HG02571 (cell line): ENCODE measurements around the gene NUAK1.
"Not testable (repeated sequence)": the region's sequence is repeated elsewhere in the genome, so short reads cannot be mapped to it uniquely, and the experiment has no call there.

Experiments
- ATAC-seq: cut with Tn5 transposase; IDR thresholded peaks from one replicate; pipeline ENCODE4 v1.9.1; 2021; ENCODE audit warnings: mild to moderate bottlenecking, moderate library complexity; ENCODE audit not compliant: unreplicated experiment

Gene NUAK1

DNA sequence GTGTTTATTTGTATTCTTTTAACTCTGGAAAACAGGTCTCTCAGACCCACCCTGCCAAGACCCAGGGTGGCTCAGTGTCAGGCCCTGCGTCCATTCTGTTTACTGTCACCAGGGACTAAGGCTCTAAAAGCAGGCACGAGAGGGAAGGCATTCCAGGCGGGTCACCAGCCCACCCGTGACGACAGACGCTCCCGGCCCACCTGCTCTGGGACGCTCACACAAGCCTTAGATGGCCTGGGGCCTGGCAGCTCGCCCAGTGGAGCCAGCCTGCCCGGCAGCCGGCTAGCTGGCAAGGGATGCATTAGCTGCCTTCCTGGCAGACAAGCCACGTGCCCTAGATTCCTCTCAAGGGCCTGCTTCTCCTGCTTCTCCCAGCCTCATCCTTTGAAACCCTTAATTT is 9.2 kb upstream of the NUAK1 start:
- ATAC-seq, result no peak

DNA sequence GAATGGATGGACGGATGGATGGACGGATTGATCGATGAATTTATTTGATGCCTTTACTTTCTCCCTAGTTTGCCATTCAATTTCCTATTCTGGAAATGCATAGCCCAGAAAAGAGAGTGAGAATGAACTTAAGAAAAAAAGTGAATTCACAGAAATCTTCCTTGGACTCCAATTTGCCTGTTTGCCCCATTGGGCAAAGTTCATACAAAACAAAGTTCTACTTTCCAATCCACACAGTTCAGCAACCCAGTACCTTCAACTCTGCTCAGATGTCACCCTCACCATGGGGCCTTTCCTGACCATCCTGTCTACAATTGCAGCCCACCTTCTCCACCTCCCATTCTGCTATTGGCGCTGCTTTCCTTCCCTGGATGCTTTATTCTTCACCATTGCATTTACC is 8.2 kb upstream of the NUAK1 start:
- ATAC-seq, result no peak

DNA sequence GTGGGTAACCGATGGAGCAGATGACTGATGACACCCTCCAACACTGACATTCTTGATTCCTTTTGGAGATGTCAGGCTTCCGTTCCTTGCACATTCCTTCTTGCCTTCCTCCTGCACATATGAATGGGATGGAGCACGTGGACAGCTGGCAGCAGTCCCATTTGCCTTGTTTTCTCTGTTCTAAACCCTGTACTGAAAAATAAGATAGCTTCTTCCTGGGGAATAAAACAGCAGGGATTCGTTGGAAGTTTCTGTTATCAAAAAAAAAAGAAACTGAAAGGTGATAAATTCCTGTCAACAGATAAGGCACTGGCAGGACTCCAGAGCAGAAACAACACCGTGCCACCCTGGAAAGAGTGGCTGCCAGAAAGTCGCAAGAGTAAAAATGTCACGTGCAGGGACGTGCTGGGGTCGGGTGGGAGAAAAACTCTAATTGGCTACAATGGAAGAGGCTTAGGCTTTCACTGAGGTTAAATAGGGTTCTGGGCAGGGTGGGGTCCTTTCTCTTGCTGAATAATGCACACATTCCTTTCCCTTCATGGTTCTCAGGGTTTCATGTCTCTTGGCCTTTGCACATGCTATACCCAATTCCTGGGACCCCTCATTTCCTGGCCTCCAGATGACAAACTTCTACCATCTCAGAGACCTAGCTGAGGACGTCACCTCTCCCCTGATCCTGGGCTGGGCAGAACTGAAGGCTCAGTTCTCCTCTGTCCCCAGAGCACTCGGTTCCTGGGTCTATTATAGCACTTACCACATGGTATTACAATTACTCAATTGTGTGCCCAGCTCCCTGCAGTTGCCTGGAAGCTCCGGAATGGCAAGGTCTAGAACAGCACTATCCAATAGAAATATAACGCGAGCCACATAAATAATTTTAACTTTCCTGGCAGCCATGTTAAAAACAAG is 7.0 kb upstream of the NUAK1 start:
- ATAC-seq, result no peak

DNA sequence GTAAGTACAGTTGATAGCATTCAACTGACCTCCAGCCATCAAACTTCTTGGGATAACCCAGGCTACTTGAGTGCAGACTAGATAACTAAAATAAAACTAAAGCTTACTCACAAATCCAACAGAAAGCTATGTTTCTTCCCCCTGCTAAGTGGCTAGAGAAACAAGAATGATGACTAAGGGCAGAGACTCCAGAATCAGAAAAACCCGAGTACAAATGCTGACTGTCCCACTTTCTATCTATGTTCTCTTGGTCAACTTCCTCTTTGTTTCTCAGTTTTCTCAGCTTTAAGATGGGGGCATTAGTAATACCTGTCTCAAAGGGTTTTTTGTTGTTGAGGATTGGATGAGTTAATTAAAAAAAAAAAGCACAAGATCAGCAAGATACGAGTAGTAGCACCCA is 6.1 kb upstream of the NUAK1 start:
- no peak for ATAC-seq

DNA sequence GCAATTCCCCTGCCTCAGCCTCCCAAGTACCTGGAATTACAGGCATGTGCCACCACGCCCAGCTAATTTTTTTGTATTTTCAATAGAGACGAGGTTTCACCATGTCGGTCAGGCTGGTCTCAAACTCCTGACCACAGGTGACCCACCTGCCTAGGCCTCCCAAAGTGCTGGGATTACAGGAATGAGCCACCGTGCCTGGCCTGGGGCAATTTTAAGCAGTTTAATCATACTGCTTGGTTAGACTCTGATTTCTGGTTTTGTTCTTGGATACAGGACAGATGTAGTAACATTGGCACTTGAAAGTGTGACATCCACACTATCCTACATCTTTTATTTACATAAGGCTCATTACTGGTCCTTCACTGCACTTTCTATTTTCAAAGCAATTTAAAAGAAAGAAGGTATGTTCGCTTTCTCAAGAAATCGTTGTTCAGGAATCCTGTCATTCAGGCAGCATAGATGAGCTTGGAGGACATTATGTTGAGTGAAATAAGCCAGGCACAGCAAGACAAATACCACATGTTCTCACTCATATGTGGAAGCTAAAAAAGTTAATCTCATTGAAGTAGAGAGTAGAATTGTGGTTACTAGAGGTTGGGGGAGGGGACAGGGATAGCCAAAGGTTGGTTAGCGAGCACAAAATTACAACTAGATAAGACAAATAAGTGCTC is 4.0 kb upstream of the NUAK1 start:
- ATAC-seq, result no peak

DNA sequence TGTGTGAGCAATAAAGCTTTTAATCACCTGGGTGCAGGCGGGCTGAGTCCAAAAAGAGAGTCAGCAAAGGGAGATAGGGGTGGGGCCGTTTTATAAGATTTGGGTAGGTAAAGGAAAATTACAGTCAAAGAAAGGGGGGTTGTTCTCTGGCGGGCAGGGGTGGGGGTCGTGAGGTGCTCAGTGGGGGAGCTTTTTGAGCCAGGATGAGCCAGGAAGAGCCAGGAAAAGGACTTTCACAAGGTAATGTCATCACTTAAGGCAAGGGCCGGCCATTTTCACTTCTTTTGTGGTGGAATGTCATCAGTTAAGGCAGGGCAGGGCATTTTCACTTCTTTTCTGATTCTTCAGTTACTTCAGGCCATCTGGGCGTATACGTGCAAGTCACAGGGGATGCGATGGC is 3.2 kb upstream of the NUAK1 start:
- not testable (repeated sequence) for ATAC-seq

DNA sequence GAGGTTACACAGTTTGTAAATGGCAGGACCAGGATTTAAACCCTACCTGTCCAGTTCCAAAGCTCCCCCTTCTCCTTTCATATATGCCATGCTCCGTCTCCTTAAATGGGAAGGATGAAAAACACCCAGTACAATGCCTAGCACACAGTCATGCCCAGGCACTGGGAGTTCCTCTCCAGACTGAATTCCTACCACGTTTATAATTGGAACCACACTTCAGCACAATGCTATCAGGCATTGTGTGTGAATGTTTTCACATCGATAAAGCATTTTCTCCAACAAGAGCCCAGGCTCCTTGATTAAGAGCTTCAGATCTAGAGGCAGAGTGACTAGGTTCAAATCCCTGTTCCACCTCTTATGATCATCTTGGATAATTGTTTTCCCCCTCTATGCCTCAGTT is 2.7 kb upstream of the NUAK1 start:
- no peak for ATAC-seq

DNA sequence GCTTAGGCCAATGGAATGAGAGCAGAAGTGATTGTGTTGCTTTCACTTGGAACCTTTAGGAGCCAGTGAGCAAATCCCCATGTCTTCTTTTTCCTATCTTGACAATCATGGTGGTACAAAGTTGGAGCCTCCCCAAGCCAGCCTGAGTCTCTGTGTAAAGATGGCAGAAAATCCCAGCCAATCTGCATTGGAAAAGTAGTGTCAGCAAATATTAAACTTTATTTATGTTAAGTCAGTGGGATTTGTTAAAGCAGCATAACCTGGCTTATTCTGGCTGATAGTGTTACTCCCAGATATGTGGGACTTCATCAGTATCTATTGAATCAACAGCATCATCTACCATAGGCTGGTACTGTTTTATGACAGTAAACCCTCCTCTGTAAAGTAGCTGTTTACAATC is 2.2 kb upstream of the NUAK1 start:
- ATAC-seq, result no peak

DNA sequence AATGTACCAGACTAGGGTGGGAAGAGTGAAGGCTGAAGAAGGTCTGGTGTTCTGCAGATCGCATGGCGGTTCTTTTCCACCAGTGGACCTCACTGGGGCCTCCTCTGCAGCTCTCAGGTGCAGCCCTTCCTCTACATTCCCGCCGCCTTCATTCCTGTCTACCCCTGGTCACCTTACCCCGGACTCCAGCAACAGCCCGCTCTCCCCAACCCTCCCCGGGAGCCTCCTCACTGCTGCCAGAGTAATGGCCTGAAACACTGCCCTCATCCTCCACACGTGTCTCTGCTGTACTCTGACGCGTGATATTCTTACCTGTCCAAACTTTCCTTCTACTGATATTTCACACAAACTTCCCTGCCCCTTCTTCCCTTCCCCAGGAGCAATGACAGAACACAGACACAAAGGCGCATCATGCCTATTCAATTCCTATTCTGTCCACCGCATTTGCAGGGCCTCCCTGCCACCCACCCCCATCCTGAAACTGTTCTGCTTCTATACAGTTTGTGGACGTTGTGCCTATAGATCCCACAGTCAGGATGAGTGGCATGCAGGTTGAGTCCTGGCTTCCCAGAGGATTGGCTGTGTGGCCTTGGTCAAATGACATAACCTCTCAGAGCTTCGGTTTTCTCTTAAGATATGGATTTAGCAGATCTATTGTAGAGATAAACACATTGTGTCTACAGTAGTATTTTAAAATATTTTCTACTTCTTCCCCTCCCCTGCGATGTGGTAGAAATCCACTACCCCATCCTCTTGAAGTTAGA is 1.7 kb upstream of the NUAK1 start:
- no peak for ATAC-seq

DNA sequence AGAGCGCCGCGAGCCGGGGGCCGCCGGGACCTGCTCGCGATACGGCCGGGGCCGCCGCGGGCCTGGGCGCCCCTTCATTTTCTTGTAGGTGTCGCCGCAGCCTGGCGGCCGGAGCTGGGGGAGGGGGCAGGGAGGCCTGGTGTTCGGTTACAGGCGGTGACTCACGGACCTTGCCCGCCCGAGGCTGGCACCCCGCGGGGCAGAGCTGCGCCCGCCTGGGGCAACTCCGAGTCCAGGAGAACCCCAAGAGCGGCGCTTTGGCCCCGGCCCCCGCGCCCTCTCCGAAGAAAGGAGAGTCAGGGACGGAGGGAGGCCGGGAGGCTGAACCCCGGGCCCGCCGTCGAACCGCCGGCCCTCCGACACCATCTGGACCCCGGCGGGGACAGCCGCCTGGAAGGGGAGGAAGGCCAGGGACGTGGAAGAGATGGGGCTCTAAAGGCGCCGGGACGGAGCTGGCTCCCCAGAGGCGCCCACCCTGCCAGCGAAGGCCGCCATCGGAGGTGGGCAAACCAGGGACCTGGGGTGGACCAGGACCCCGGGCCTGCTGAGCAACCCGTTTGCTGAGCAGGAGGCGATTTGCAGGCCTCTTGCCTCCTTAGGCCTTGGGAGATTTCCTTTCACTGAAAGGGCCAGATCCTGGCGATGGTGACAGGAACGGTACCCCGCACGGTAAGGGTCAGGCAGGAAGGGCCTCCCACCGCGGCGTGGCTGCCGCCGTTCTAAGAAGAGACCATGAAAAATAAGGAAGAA is 843 bp upstream of the NUAK1 start:
- no peak for ATAC-seq

DNA sequence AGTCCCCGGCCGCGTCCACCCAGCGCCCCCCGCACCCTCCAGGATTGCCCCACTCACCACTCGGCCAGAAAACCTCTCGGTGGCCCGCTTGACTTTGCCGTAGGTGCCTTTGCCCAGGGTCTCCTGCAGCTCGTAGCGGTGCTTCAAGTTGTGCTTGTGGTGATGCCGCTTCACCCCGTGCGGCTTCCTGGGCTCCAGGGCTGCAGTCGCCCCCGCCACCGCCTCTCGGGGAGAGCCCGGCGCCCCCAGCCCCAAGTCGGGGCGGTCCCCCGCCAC is 459 bp downstream of the NUAK1 start:
- no peak for ATAC-seq

DNA sequence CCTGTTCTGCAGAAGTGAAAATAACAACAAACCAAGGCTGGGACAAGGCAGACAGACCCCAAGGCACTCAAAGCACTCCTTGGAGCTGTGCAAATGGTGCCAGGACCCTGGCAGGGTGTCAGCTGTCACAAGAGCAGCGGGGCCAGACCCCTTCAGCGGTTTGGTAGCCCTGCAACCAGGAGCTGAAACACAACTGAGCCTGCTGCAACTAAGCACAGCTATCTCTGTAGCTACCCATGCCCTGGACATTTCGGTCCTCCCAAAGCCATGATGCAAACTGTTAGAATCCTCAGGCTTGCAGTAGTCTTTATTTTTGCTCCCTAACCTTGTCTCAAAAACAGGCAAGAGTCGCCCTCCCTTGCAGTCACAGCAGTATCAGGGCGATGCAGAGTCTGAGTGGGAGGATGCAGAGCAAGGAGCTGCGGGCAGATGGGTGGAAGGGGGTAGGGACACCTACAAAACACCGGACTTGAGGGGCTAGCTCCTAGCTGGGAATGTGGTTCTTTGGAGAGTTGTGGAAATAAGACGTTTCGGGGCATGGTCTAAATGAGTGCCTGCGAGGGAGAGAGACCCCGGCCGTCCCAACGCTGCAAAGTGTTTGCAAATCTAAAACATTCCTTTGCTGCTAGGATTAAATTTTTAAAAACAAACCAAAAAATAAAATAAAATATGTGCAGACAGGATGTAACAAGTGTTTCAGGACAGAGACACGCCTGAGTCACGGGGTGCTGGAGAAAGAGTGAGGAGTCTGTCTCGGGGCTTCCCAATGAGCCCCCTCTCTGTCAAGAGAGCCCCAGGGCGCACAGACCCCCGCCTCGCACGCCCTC is 1.0 kb downstream of the NUAK1 start:
- ATAC-seq, result no peak

DNA sequence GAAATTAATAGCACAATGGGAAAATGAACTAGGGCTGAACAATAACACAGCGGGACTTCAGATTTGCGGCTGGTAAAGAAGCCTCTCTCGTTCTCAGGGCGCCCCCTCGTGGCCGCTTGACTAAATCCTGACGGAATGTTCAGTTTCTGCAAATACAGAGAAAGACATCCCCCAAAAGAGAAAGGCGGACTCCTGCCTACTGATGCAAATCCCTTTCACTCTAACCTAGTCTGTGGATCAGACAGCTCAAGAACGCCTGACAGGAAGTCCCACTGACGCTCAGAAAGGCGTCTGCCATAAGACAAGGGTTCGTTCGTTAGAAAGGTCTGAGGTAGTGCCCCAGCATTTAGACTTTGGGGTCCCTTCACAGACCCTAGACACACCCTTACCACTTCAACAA is 2.5 kb downstream of the NUAK1 start:
- ATAC-seq, result no peak

DNA sequence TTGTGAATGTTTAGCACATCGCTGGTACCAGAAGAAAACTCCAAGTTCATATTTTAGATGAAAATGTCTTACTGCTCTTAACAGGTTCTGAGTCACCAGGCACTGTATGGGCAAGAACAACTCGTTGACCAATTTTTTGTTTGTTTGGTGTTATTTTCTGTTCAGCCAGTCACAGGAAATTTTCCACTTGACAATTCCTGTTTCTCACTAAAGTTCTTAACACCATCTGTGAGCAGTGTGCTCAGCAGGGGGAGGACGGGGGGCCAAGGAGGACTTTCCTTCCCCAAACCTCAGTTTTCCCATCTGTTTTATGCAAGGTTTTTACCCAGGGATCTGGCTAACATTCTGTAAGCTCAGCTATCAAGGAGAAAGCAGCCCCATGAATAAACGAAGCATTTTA is 3.0 kb downstream of the NUAK1 start:
- ATAC-seq, result no peak

DNA sequence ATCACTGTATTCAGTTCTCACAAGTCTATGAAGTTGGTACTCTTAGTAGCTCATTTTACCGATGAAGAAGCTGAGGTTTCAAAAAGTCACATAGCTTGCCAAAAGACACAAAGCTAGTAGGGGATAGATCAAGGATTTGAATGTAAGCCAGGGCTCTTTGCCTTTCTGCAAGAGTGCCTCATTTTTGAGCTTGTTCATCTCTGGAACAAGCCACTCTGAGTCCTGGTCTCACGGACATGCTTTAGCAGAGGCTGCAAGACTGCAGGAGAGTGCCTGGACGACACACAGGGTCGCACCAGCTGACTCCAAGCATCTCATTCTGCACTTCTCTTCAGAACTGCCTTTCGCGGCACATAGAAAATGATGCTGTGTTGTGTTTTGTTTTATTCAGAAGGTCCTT is 3.7 kb downstream of the NUAK1 start:
- no peak for ATAC-seq

DNA sequence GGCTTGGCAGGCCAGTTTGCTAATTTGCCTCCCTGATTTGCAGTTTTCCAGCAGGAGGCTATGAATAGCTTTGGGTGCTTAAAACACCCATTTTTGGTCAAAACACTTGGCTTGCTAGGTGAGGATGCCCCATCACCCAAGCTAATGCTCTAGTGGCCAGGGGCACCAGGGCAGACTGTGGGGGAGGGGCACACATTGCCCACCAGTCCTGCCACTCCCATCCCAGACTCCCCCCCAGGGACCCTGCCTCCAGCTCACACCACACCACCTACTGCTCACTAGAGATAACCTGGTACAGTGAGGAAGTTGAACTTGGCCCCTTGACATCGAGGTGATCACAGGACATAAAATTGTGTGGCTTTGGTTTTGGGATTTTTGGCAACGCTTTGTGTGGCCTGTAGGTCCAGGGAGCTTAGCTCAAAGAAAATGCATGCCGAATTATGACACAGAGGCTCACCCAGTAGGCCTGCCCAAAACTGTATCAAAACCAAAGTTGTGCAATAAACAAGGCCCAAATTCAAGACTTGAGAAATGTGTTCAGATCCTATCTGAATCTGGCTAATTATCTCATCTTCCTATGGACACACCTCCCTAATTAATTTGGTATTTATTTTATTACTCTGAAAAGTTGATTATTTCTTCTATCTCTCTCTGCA is 4.3 kb downstream of the NUAK1 start:
- no peak for ATAC-seq

DNA sequence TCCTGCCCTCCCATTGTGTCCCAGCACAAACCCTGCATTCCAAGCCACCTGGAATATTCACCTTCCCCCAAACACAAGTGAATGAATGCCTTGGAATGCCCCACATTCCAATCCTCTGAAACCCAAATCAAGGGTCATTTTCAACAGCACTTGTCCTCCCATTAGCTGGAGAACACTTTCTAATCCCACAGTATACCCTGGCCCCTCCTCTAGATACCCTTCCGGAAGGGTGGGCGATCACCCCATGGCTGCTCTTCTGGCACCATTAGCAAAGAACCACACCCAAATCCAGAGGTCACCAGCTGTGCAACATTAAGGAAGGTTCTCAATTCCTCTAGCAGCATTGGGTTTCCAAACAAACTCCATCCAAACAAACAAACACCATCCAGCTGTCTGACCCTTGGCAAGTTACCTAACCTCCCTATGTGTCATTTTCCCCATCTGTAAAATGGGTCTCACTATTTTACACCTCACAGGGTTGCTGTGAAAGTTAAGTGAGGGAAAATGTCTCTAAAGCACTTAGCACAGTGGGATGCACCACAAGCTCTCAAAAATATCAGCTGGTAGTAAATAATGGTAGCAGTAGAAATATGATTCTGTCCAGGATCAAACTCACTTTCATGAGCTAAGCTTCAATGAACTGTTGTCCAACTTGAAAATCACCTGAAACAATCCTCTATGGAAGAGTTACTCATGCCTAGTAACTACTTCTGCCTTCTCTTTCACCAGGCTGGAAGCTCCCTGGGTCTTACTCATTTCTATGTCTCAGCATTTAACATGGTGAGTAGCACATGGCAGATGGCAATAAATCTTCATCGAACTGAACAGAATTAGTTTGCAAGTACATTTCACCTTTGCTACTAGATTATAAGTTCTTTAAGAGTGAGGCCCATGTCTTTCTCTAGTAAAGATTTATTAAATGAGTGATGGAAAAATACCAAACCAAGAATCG is 5.3 kb downstream of the NUAK1 start:
- no peak for ATAC-seq

DNA sequence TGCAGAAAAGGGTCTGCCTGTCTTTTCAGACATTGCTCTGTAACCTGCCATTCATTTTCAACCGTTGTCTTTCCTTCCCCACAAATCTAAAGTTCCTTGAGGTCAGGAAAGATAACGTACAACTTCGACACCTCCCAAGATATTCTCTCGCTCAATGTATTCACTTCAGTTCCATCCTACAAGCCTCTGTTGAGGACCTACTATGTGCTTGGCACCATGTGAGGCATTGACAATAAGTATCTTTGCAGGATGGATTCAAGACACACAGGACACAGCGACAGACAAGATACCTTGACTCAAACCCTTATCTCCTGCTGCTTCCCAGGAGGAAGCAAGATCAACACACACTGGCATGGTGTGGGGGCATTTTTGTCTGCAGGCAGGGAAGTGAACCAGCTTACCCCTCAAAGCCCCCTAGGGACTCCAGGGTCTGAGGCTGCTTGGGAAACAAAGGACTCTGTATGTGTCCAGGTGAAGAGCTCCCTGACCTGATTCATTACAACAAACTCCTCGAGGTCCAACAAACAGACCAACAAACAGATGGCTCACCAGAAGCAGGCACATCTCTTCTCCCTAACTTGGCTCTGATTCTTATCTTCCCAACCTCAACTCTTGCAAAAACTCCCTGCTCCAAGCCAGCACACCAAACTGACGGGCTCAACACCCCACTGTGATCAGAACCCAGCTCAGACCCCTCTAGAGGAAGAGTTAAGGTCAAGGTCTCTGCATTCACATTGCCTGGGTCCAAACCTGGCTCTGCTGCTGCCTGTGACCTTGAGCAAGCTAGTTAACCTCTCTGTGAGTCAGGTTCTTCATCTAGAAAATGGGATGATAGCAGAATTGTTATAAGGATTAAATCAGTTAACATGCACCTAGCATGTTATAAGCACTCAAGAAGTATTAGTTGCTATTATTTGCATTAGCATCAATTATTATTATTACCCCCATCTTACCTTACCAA is 6.3 kb downstream of the NUAK1 start:
- no peak for ATAC-seq
